ENCODE data around the gene DUOXA2.

The DUOXA2 gene

GRCh38 chr15:45161666-45162065 lies 47.5 kb downstream of the DUOXA2 start:
- DNase-seq (ENCODE audit: low read depth, low spot score), result no peak

- DNase-seq (ENCODE audit: low read depth, low spot score), result peak; percentile 93
Measured at GRCh38 chr15:45162771-45163507, 48.8 kb downstream of the DUOXA2 start.

DNA sequence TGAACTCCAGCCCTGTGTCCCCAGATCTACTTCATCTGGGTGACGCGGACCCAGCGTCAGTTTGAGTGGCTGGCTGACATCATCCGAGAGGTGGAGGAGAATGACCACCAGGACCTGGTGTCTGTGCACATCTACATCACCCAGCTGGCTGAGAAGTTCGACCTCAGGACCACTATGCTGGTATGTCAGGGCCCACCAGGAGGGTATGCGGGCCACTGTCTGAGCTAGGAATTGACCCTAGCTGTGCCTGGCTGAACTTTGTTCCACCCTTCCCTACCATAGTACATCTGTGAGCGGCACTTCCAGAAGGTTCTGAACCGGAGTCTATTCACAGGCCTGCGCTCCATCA lies 49.4 kb downstream of the DUOXA2 start:
- DNase-seq (ENCODE audit: low read depth, low spot score), result no peak

GRCh38 chr15:45164914-45165313 lies 50.8 kb downstream of the DUOXA2 start:
- DNase-seq (ENCODE audit: low read depth, low spot score), result no peak

- DNase-seq (ENCODE audit: low read depth, low spot score), result no peak
Measured at GRCh38 chr15:45165536-45165935, 51.4 kb downstream of the DUOXA2 start.

DNA sequence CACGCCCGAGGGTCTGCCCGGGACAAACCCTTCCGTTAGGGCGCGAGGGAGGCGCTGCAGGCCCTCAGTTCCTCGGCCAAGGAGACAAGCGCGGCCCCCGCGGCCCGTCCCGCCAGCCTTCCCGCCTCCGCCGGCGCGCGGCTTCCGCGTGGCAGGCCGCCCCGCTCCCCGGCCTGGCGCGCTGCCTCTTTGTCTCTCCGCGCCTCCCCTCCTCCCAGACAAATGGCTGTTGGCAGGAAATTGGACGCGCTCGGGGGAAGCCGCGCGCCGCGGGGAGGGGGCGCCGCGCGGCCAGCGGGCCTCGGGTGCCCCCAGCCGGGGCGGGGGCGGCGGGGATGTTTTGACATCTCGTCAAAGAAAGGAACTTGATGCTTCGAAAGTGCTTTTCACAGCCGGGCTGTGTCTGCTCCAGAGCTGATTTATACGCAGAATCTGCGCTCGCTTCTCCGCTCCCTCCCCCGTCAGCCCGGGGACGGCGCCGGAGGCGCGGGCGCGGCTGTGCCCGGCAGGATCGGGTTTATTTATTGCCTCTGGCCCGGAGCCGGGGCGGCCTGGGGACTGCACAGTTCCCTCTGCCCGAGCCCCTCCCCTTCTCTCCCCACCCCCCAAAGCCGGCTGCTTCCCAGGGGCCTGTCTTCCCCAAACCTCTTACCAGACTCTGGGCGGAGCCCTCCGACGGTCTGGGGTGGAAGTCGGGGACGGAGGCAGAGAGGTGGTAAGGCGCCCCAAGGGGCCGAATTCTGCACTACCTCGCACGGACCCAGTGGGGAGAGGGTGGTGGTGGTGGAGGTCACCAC lies 52.9 kb downstream of the DUOXA2 start:
- DNase-seq (ENCODE audit: low read depth, low spot score), result peak; percentile 90

DNA sequence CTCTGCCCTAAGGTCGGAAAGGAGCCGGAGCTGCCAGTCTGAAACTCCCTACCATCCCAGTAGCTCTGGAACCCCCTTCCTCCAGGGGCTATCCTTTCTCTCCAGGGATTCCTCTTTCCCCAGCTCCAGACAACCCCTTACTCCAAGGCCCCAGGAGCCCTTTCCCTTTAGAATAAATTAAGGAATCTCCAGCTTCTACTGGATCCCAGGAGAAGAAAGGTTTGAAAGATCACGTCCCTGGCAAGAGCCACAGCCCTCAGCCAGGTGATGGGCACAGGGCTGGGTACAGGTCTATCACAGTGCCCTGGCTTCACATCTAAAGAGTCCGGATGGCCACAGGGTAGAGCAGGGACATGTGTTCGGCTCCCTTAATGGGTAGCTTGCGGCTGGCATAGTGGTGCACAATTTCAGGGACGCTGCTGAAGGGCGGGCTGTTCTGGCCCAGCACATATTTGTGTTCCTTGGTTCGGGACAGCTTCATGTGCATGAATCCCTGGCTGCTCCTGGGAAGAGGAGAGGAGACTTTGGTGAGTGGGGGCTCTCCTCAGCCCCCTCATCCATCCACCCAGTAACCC lies 53.6 kb downstream of the DUOXA2 start:
- no peak for DNase-seq (ENCODE audit: low read depth, low spot score)
